Kidney (tissue), 14 donors: ENCODE data around the gene PURB. TPM values are rescaled to one million over a fixed set of nuclear protein-coding genes. Genes with fewer than 3 reads are reported as not detected.

ENCODE experiments used
- DNase-seq, 5 donors: peaks; one replicate each; pipeline ENCODE4 v3.0.0-alpha.2; 2013 to 2020
- FAIRE-seq: peaks from 2 replicates; lab custom pipeline; 2012; peaks lifted over from hg19 to GRCh38; lab: Jason Lieb, UNC
- H3K27ac ChIP-seq, 2 donors: one replicate each; pipeline ENCODE4 v1.7.0; 2013; ENCODE audit warnings: low read depth in 2 of 2, low read length in 2 of 2, inconsistent platforms in 1 of 2
- H3K27me3 ChIP-seq: one replicate; pipeline ENCODE4 v1.7.1; 2013; ENCODE audit warnings: low read length, inconsistent platforms; ENCODE audit not compliant: control insufficient read depth, insufficient read depth
- H3K36me3 ChIP-seq, 3 donors: one replicate each; pipeline versions ENCODE4 v1.7.0 to v1.7.1; 2013; ENCODE audit warnings: low read length in 3 of 3, control low read depth in 1 of 3, inconsistent platforms in 1 of 3; ENCODE audit not compliant: insufficient read depth in 3 of 3, control insufficient read depth in 2 of 3
- H3K4me1 ChIP-seq, 3 donors: one replicate each; pipeline versions ENCODE4 v1.7.0 to v1.7.1; 2013; ENCODE audit warnings: low read length in 3 of 3, inconsistent platforms in 1 of 3, low read depth in 1 of 3; ENCODE audit not compliant: control insufficient read depth in 2 of 3, insufficient read depth in 2 of 3
- H3K4me3 ChIP-seq, 3 donors: one replicate each; pipeline versions ENCODE4 v1.7.0 to v1.8.1; 2013; ENCODE audit warnings: low read length in 3 of 3, control low read depth in 1 of 3, inconsistent platforms in 1 of 3
- H3K9ac ChIP-seq, 3 donors: one replicate each; pipeline versions ENCODE4 v1.7.0 to v1.7.1; 2013; ENCODE audit warnings: low read length in 3 of 3, control low read depth in 1 of 3, inconsistent platforms in 1 of 3
- H3K9me3 ChIP-seq, 3 donors: one replicate each; pipeline versions ENCODE4 v1.7.0 to v1.7.1; 2013; ENCODE audit warnings: low read length in 3 of 3, control low read depth in 1 of 3, inconsistent platforms in 1 of 3; ENCODE audit not compliant: control insufficient read depth in 2 of 3, insufficient read depth in 1 of 3
- CTCF ChIP-seq: IDR thresholded peaks from 3 replicates; pipeline ENCODE4 v1.5.1; 2012; ENCODE audit warnings: mild to moderate bottlenecking, moderate library complexity, borderline replicate concordance; ENCODE audit not compliant: insufficient read depth; ENCODE audit errors: extremely low read depth
- intact Hi-C: fragments of 100-400 bp; cut with DNase I; formaldehyde crosslinking; loops from one replicate; pipeline ENCODE4 v1.11.1; 2022
- polyA plus RNA-seq: library from polyadenylated mRNA; stranded (reverse); fragments of 350-450 nt; fragmentation: Illumina TruSeq; extraction: RNeasy Lipid Tissue Mini Kit (QIAGEN cat#74804); gene quantifications from one replicate; pipeline ENCODE4 v1.2.3, GENCODE V29; 2014; ENCODE audit warnings: low read depth, low replicate concordance; ENCODE audit not compliant: insufficient read depth
- total RNA-seq: library from RNA; stranded (reverse); fragmentation: NEBNext Ultra II Directional; extraction: Animal tissue kit (Norgen Biotek cat#: 25700); gene quantifications from one replicate; pipeline ENCODE4 v1.2.1, GENCODE V29; 2021
- donor health status: control.
- donor health status: control.
- donor health status: control.
- donor health status: control.
- donor health status: control.
- donor health status: DM: yes; HTN: yes; CAD: no.
- donor health status: Normal renal cell carcinoma (clear cell type).

Gene PURB
- total and polyA plus RNA-seq, 2 donors from 2014 or later: 7.7 to 25.3 TPM

- FAIRE-seq (no peak), DNase-seq (peak; percentile 43 to 90 (median 69))
- no peak for TF ChIP-seq CTCF
- Histone ChIP-seq H3K4me1 (peaks cover 0 to 34% (median 9%) of the 10 kb centered on the region in 3 donors), H3K9me3 (peaks cover 0 to 5% (median 0%) of the 10 kb centered on the region in 3 donors), H3K36me3 (peaks cover 0 to 2% (median 0%) of the 10 kb centered on the region in 3 donors), H3K9ac (peak overlapping the region; percentile 3 to 89 (median 76)), H3K4me3 (peak overlapping the region; percentile 69 to 75 (median 72)), H3K27ac (peak overlapping the region; percentile 91 to 94), H3K27me3 (no peaks in the 10 kb centered on the region)
- intact Hi-C loops: no loop called here
These were observed 523 bp downstream of the PURB start for GRCh38 chr7:44884621-44885393.

- H3K27ac ChIP-seq: peak overlapping the region; percentile 91 to 94
- peak overlapping the region; percentile 3 to 89 (median 76) for H3K9ac ChIP-seq
- no peak for TF ChIP-seq CTCF
- no peaks in the 10 kb centered on the region for H3K27me3 ChIP-seq
- no peak for DNase-seq
- H3K4me3 ChIP-seq: peak overlapping the region; percentile 69 to 75 (median 72)
- H3K4me1 ChIP-seq: peaks cover 0 to 34% (median 9%) of the 10 kb centered on the region in 3 donors
- H3K36me3 ChIP-seq: peaks cover 0 to 2% (median 0%) of the 10 kb centered on the region in 3 donors
- peaks cover 0 to 5% (median 0%) of the 10 kb centered on the region in 3 donors for H3K9me3 ChIP-seq
- intact Hi-C loops: no loop called here
- no peak for FAIRE-seq
These were observed 1.2 kb downstream of the PURB start for GRCh38 chr7:44883961-44884620.

GRCh38 chr7:44882899-44883298 lies 2.4 kb downstream of the PURB start:
- intact Hi-C loops: no loop called here
- DNase-seq (no peak), FAIRE-seq (no peak)
- peaks cover 0 to 34% (median 9%) of the 10 kb centered on the region in 3 donors for H3K4me1 ChIP-seq
- H3K36me3 ChIP-seq: peaks cover 0 to 2% (median 0%) of the 10 kb centered on the region in 3 donors
- TF ChIP-seq CTCF: no peak
- no peak overlapping the region for H3K9ac ChIP-seq
- no peaks in the 10 kb centered on the region for H3K27me3 ChIP-seq
- no peak overlapping the region for H3K27ac ChIP-seq
- peaks cover 0 to 5% (median 0%) of the 10 kb centered on the region in 3 donors for H3K9me3 ChIP-seq
- peak overlapping the region; percentile 22 to 32 (median 23) for H3K4me3 ChIP-seq
